Heart right ventricle (tissue), 16 donors: ENCODE data around the gene MRPL2. TPM values are rescaled to one million over a fixed set of nuclear protein-coding genes. Genes with fewer than 3 reads are reported as not detected.
A peak's percentile ranks its signal among the peaks of the same experiment; 100 is the strongest.

Experiments used
- ATAC-seq, 8 donors: fragments of 200-7000 bp; cut with Tn5 transposase; one replicate each; pipeline ENCODE4 v1.9.1; 2020; ENCODE audit warnings: mild to moderate bottlenecking in 8 of 8, moderate library complexity in 8 of 8, moderate number of reproducible peaks in 1 of 8
- DNase-seq, 2 donors: peaks; one replicate each; pipeline ENCODE4 v3.0.0-alpha.2; 2020
- H3K27ac ChIP-seq, 10 donors: fragments of 200-600 bp; sonication (generic) in 2 of 10; one replicate each; pipeline versions ENCODE4 v1.5.0 to v1.8.0; 2020 to 2022; ENCODE audit warnings: mild to moderate bottlenecking in 3 of 10
- H3K27me3 ChIP-seq, 7 donors: fragments of 200-600 bp; one replicate each; pipeline ENCODE4 v1.8.0; 2021 to 2022; ENCODE audit warnings: mild to moderate bottlenecking in 2 of 7
- H3K36me3 ChIP-seq, 9 donors: fragments of 200-600 bp; sonication (generic) in 1 of 9; one replicate each; pipeline versions ENCODE4 v1.5.0 to v1.8.0; 2020 to 2022; ENCODE audit warnings: mild to moderate bottlenecking in 2 of 9
- H3K4me1 ChIP-seq, 9 donors: fragments of 200-600 bp; sonication (generic) in 1 of 9; one replicate each; pipeline versions ENCODE4 v1.5.0 to v1.8.0; 2020 to 2022; ENCODE audit warnings: mild to moderate bottlenecking in 4 of 9
- H3K4me3 ChIP-seq, 10 donors: fragments of 200-600 bp; sonication (generic) in 2 of 10; one replicate each; pipeline versions ENCODE4 v1.5.0 to v1.8.0; 2020 to 2022; ENCODE audit warnings: mild to moderate bottlenecking in 7 of 10, moderate library complexity in 2 of 10
- H3K9me3 ChIP-seq, 11 donors: fragments of 200-600 bp in 10 of 11; sonication (generic) in 2 of 11; one replicate each; pipeline versions ENCODE4 v1.5.0 to v1.8.0; 2013 to 2022; ENCODE audit warnings: mild to moderate bottlenecking in 2 of 11, control low read depth in 1 of 11, moderate library complexity in 1 of 11
- CTCF ChIP-seq, 9 donors: fragments of 200-600 bp; sonication (generic) in 2 of 9; IDR thresholded peaks; one replicate each; pipeline versions ENCODE4 v1.5.0 to v1.8.0; 2021 to 2022; ENCODE audit warnings: antibody characterized with exemption in 9 of 9, mild to moderate bottlenecking in 5 of 9, moderate library complexity in 1 of 9
- WGBS, 2 donors: extraction: QIAGEN DNeasy Blood & Tissue Kit; methylation state at CpG; one replicate each; pipeline ENCODE4 v1.1.7; 2013; ENCODE audit warnings: inconsistent platforms in 1 of 2; 5-methylcytosine and 5-hydroxymethylcytosine counted together
- intact Hi-C, 10 donors: fragments of 100-400 bp; cut with DNase I; formaldehyde crosslinking; loops; one replicate each; pipeline versions ENCODE4 v1.11.1 to v1.14.2; 2022
- polyA plus RNA-seq, 2 donors: library from polyadenylated mRNA; stranded (reverse); fragments of 200-250 nt; gene quantifications; one replicate each; pipeline ENCODE4 v1.2.3, GENCODE V29; 2013
- total RNA-seq, 10 donors: library from RNA; stranded (reverse); fragmentation: NEBNext Ultra II Directional in 3 of 10; extraction: Animal tissue kit (Norgen Biotek cat#: 25700) in 3 of 10; gene quantifications; one replicate each; pipeline versions ENCODE4 v1.2.1 to v1.2.4, GENCODE V29; 2021 to 2023
- donor health status: Arrhythmogenic right ventricular cardiomyopathy.
- donor health status: ischemic (EF 13 %, LVEDD 7.1; RV severe dilation, severe dysfunction).
- donor health status: healthy with polysubstance abuse.
- donor health status: DM: no; HTN: yes; CAD: no.
- donor health status: DM: no; HTN: no; CAD: no.
- donor health status: ischemic (EF 25% LVEDD 6.9; RV normal size, moderate dysfunction).
- donor health status: ischemic (EF 25% LVEDD 5.7; RV mildly dilated, moderate dysfunction).
- donor health status: healthy.
- donor health status: DM: yes; HTN: yes; CAD: no.
- donor health status: Ischemic cardiomyopathy.
- donor health status: ischemic (EF 35%, LVEDD 5.7; RV mildly dilated, moderate dysfunction).
- donor health status: nonischemic (EF 11% LVEDD 7.7; RV severe dilation, severe dysfunction).
- donor health status: DM: yes; HTN: yes; CAD: no.
- donor health status: PGD.
- donor health status: ischemic (EF 29% LVEDD 5.4; RV normal size, mild dysfunction).
- donor health status: nonischemic (EF 23%, LVEDD 6.1; RV moderate dilation, normal function).

MRPL2 gene
- total and polyA plus RNA-seq, 12 donors: 76.0 to 165 (median 97.6) TPM

- whole genome bisulfite sequencing, 2 donors: 1% methylated on average over 56 of the region's 56 CpGs
- no peak for TF ChIP-seq CTCF (IDR thresholded peaks at IDR 0.05)
These were observed 37.8 kb downstream of the MRPL2 start, which contains the start of gene RRP36 for GRCh38 chr6:43021270-43022047. Gene RRP36 (plus strand): TSS chr6:43021623. CDS start chr6:43021655, 32 bp downstream.

GRCh38 chr6:43020847-43021246, 38.4 kb downstream of the MRPL2 start:
- DNase-seq (no peak), ATAC-seq (peak in 3 of 8 donors; percentile 1 to 11 (median 2))
- Histone ChIP-seq H3K4me1 (peaks cover 10 to 73% (median 51%) of the 10 kb centered on the region in 9 donors), H3K36me3 (peaks cover 0 to 70% (median 28%) of the 10 kb centered on the region in 9 donors), H3K27me3 (no peaks in the 10 kb centered on the region), H3K4me3 (peak overlapping the region in 9 of 10 donors; percentile 86 to 99 (median 95)), H3K27ac (peak overlapping the region; percentile 64 to 97 (median 90)), H3K9me3 (no peaks in the 10 kb centered on the region)
- WGBS, 2 donors: 51 to 57% methylated on average over 5 of the region's 5 CpGs
- intact Hi-C loops: loop anchor here in 1 of 10 donors (5.0 kb wide), 1 partner anchor 36 kb away; the partner anchor contains the start of genes KLC4 and MRPL2
- TF ChIP-seq CTCF (IDR thresholded peaks at IDR 0.05): no peak

More at GRCh38 chr6:43021270-43022047, 37.8 kb downstream of the MRPL2 start, which contains the start of gene RRP36:
- DNase-seq: peak; percentile 77 to 85
- H3K4me3 ChIP-seq: peak within 1 kb of the TSS; percentile 86 to 99 (median 94)
- peaks cover 5 to 67% (median 45%) of the 10 kb centered on the region in 9 donors for H3K4me1 ChIP-seq
- no peaks in the 10 kb centered on the region for H3K9me3 ChIP-seq
- intact Hi-C loops: loop anchor here in 1 of 10 donors (5.0 kb wide), 1 partner anchor 36 kb away; the partner anchor contains the start of genes KLC4 and MRPL2
- H3K36me3 ChIP-seq: peaks cover 0 to 77% (median 34%) of the 10 kb centered on the region in 9 donors
- no peaks in the 10 kb centered on the region for H3K27me3 ChIP-seq
- H3K27ac ChIP-seq: peak within 1 kb of the TSS; percentile 64 to 97 (median 90)
- ATAC-seq: peak; percentile 71 to 91 (median 84)

- DNase-seq (no peak), ATAC-seq (no peak)
- no peaks in the 10 kb centered on the region for H3K27me3 ChIP-seq
- WGBS, 2 donors: 92 to 93% methylated on average over 3 of the region's 3 CpGs
- H3K4me1 ChIP-seq: peaks cover 14 to 80% (median 58%) of the 10 kb centered on the region in 9 donors
- no peak overlapping the region for H3K4me3 ChIP-seq
- H3K27ac ChIP-seq: peak overlapping the region in 3 of 10 donors; percentile 92 to 97 (median 95)
- no peaks in the 10 kb centered on the region for H3K9me3 ChIP-seq
- no peak for TF ChIP-seq CTCF (IDR thresholded peaks at IDR 0.05)
- peaks cover 0 to 64% (median 22%) of the 10 kb centered on the region in 9 donors for H3K36me3 ChIP-seq
- intact Hi-C loops: loop anchor here in 1 of 10 donors (5.0 kb wide), 1 partner anchor 37 kb away; the partner anchor contains the start of genes KLC4 and MRPL2
These were observed 39.1 kb downstream of the MRPL2 start for GRCh38 chr6:43020052-43020705.

GRCh38 chr6:43019152-43019551, 40.1 kb downstream of the MRPL2 start:
- intact Hi-C loops: loop anchor here in 3 of 10 donors (5.0 kb wide), 2 partner anchors 33 to 42 kb away; partner anchors contain the start of genes CUL7 (in 2 of the 3) and PEX6 (in 1 of the 3)
- H3K9me3 ChIP-seq: no peaks in the 10 kb centered on the region
- no peaks in the 10 kb centered on the region for H3K27me3 ChIP-seq
- ATAC-seq (no peak), DNase-seq (no peak)
- no peak overlapping the region for H3K27ac ChIP-seq
- H3K4me1 ChIP-seq: peaks cover 15 to 83% (median 62%) of the 10 kb centered on the region in 9 donors
- TF ChIP-seq CTCF (IDR thresholded peaks at IDR 0.05): no peak
- no peak overlapping the region for H3K4me3 ChIP-seq
- H3K36me3 ChIP-seq: peaks cover 0 to 54% (median 15%) of the 10 kb centered on the region in 9 donors
- 93% methylated on average over 2 of the region's 2 CpGs for WGBS, 2 donors
